ENCODE measurements around the gene PHACTR1.

Gene PHACTR1

GRCh38 chr6:13190376-13190775 is 473.8 kb downstream of the PHACTR1 start:
- POLR2A ChIA-PET, result no interaction called here
- CTCF ChIA-PET, result no interaction called here
- DNase-seq (ENCODE audit: extremely low spot score), result no peak
- TF ChIP-seq BHLHE40 (IDR thresholded peaks at IDR 0.05; ENCODE audit: borderline replicate concordance) (no peak), FOXM1 (IDR thresholded peaks at IDR 0.05; ENCODE audit: borderline replicate concordance) (no peak), SP1 (IDR thresholded peaks at IDR 0.05) (no peak), TARDBP (IDR thresholded peaks at IDR 0.05) (no peak), FOXA1 (IDR thresholded peaks at IDR 0.05) (no peak), ELF4 (IDR thresholded peaks at IDR 0.05) (no peak), NFRKB (IDR thresholded peaks at IDR 0.05) (no peak), ARNT (IDR thresholded peaks at IDR 0.05) (no peak), LEF1 (IDR thresholded peaks at IDR 0.05; ENCODE audit: borderline replicate concordance) (no peak), FOXK2 (IDR thresholded peaks at IDR 0.05) (no peak), SUZ12 (IDR thresholded peaks at IDR 0.05) (no peak), L3MBTL2 (conservative IDR thresholded peaks at IDR 0.05) (no peak), CTBP1 (IDR thresholded peaks at IDR 0.05; ENCODE audit: borderline replicate concordance) (no peak), ZNF384 (IDR thresholded peaks at IDR 0.05) (no peak), HDGF (IDR thresholded peaks at IDR 0.05; ENCODE audit: borderline replicate concordance) (no peak)
- TF ChIP-seq, protein P1, sequence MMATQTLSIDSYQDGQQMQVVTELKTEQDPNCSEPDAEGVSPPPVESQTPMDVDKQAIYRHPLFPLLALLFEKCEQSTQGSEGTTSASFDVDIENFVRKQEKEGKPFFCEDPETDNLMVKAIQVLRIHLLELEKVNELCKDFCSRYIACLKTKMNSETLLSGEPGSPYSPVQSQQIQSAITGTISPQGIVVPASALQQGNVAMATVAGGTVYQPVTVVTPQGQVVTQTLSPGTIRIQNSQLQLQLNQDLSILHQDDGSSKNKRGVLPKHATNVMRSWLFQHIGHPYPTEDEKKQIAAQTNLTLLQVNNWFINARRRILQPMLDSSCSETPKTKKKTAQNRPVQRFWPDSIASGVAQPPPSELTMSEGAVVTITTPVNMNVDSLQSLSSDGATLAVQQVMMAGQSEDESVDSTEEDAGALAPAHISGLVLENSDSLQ (IDR thresholded peaks at IDR 0.05), result no peak

DNA sequence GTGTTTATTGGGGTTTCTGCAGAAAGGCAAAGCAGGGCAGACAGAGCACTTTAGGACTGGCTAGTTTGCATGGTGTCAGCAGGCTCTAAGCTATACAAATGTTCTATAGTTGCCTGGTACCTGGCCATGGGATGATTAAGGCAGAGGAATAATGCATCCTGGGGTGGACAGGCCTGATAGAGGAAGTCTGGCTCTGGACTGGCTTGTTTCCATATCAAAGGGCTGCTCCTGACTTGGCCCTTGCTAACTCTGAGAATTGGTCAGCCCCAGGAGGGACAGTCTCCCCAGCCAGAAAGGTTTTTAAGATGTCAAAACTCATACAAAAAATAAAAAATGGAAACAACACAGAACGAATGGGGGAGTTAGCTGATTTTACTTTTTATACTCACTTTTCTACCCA is 474.9 kb downstream of the PHACTR1 start:
- no peak for DNase-seq (ENCODE audit: extremely low spot score)
- POLR2A ChIA-PET, result no interaction called here
- no peak for TF ChIP-seq LEF1 (IDR thresholded peaks at IDR 0.05; ENCODE audit: borderline replicate concordance)
- TF ChIP-seq FOXM1 (IDR thresholded peaks at IDR 0.05; ENCODE audit: borderline replicate concordance), result no peak
- no peak for TF ChIP-seq SP1 (IDR thresholded peaks at IDR 0.05)
- TF ChIP-seq CTBP1 (IDR thresholded peaks at IDR 0.05; ENCODE audit: borderline replicate concordance), result no peak
- no peak for TF ChIP-seq FOXA1 (IDR thresholded peaks at IDR 0.05)
- no peak for TF ChIP-seq ELF4 (IDR thresholded peaks at IDR 0.05)
- no peak for TF ChIP-seq ZNF384 (IDR thresholded peaks at IDR 0.05)
- no peak for TF ChIP-seq ARNT (IDR thresholded peaks at IDR 0.05)
- no peak for TF ChIP-seq NFRKB (IDR thresholded peaks at IDR 0.05)
- TF ChIP-seq FOXK2 (IDR thresholded peaks at IDR 0.05), result no peak
- no peak for TF ChIP-seq SUZ12 (IDR thresholded peaks at IDR 0.05)
- no peak for TF ChIP-seq L3MBTL2 (conservative IDR thresholded peaks at IDR 0.05)
- TF ChIP-seq HDGF (IDR thresholded peaks at IDR 0.05; ENCODE audit: borderline replicate concordance), result no peak
- TF ChIP-seq, protein P1 (IDR thresholded peaks at IDR 0.05), result no peak
- no peak for TF ChIP-seq TARDBP (IDR thresholded peaks at IDR 0.05)
- TF ChIP-seq BHLHE40 (IDR thresholded peaks at IDR 0.05; ENCODE audit: borderline replicate concordance), result no peak
- CTCF ChIA-PET, result interaction anchor here (0.6 to 1.2 kb wide), 2 partner anchors 383 to 387 kb away, joined by 3 read pairs; no protein-coding TSS in a partner anchor

- peak; percentile 61 for DNase-seq (ENCODE audit: extremely low spot score)
- CTCF ChIA-PET, result interaction anchor here (0.6 to 1.1 kb wide), 8 partner anchors 15 to 572 kb away, joined by 3 to 6 read pairs (median 4); no protein-coding TSS in a partner anchor
- TF ChIP-seq TARDBP (IDR thresholded peaks at IDR 0.05), result no peak
- TF ChIP-seq SUZ12 (IDR thresholded peaks at IDR 0.05), result no peak
- TF ChIP-seq FOXM1 (IDR thresholded peaks at IDR 0.05; ENCODE audit: borderline replicate concordance), result no peak
- TF ChIP-seq ZNF384 (IDR thresholded peaks at IDR 0.05), result 0 out of 2 replicates have a peak, but pooled peaks have one; percentile 16
- TF ChIP-seq FOXK2 (IDR thresholded peaks at IDR 0.05), result no peak
- no peak for TF ChIP-seq SP1 (IDR thresholded peaks at IDR 0.05)
- no peak for TF ChIP-seq BHLHE40 (IDR thresholded peaks at IDR 0.05; ENCODE audit: borderline replicate concordance)
- POLR2A ChIA-PET, result interaction anchor here (1.1 kb wide), 1 partner anchor 134 kb away, joined by 6 read pairs; the partner anchor contains the start of gene TBC1D7
Measured at GRCh38 chr6:13194852-13195251, 478.3 kb downstream of the PHACTR1 start.

DNA sequence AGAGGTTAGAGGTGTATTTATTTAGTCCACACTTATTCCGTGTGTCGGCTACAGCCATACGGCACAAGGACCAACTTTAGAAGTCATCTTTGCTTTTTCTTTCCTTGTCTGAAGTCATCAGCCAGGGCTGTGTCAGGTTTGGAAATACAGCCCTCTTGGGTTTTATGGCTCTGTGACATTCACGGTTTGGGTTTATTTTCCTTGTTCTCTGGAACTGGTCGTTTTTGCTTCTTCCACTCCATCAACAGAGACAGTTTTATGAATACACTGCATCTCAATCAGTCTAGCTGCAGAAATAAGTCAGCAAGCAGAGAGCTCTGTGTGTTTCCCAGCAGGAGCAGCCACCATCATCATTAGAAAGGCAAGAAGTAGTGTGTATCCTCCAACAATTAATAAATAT is 479.2 kb downstream of the PHACTR1 start:
- no peak for TF ChIP-seq HDGF (IDR thresholded peaks at IDR 0.05; ENCODE audit: borderline replicate concordance)
- no peak for TF ChIP-seq LEF1 (IDR thresholded peaks at IDR 0.05; ENCODE audit: borderline replicate concordance)
- TF ChIP-seq TARDBP (IDR thresholded peaks at IDR 0.05), result no peak
- TF ChIP-seq, protein P1 (IDR thresholded peaks at IDR 0.05), result peak; percentile 80
- TF ChIP-seq FOXK2 (IDR thresholded peaks at IDR 0.05), result no peak
- ChIA-PET POLR2A (no interaction called here), CTCF (interaction anchor here (1.1 kb wide), 1 partner anchor 16 kb away, joined by 4 read pairs; no protein-coding TSS in a partner anchor)
- DNase-seq (ENCODE audit: extremely low spot score), result no peak

DNA sequence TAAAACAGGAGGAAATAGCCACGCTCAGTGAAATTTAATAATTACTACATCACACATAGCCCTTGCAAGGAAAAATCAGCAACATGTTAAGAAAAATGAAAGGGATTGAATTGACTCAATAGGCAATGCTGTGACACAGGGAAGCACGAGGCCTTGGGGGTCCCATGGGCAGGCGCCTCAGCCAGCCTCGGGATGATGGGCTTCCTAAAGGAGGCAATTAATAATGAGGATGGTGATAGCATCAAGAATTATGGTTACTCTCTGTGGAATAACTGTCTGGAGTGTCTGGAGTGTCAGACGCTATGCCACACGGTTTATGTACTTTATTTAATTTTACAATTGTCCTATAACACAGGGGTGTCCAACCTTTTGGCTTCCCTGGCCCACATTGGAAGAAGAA is 481.6 kb downstream of the PHACTR1 start:
- DNase-seq (ENCODE audit: extremely low spot score), result no peak
- POLR2A ChIA-PET, result no interaction called here
- TF ChIP-seq LEF1 (IDR thresholded peaks at IDR 0.05; ENCODE audit: borderline replicate concordance) (no peak), ARNT (IDR thresholded peaks at IDR 0.05) (no peak), NFRKB (IDR thresholded peaks at IDR 0.05) (no peak), SUZ12 (IDR thresholded peaks at IDR 0.05) (no peak), L3MBTL2 (conservative IDR thresholded peaks at IDR 0.05) (no peak), ZNF384 (IDR thresholded peaks at IDR 0.05) (no peak), CTBP1 (IDR thresholded peaks at IDR 0.05; ENCODE audit: borderline replicate concordance) (no peak), BHLHE40 (IDR thresholded peaks at IDR 0.05; ENCODE audit: borderline replicate concordance) (no peak), ELF4 (IDR thresholded peaks at IDR 0.05) (no peak), TARDBP (IDR thresholded peaks at IDR 0.05) (no peak)
- CTCF ChIA-PET, result no interaction called here

GRCh38 chr6:13201336-13201735 is 484.8 kb downstream of the PHACTR1 start:
- CTCF ChIA-PET, result interaction anchor here (0.8 kb wide), 1 partner anchor 914 kb away, joined by 3 read pairs; no protein-coding TSS in a partner anchor
- no peak for DNase-seq (ENCODE audit: extremely low spot score)
- TF ChIP-seq TARDBP (IDR thresholded peaks at IDR 0.05) (no peak), L3MBTL2 (conservative IDR thresholded peaks at IDR 0.05) (no peak), FOXK2 (IDR thresholded peaks at IDR 0.05) (no peak), CTBP1 (IDR thresholded peaks at IDR 0.05; ENCODE audit: borderline replicate concordance) (no peak), ARNT (IDR thresholded peaks at IDR 0.05) (no peak), ELF4 (IDR thresholded peaks at IDR 0.05) (no peak), FOXM1 (IDR thresholded peaks at IDR 0.05; ENCODE audit: borderline replicate concordance) (no peak), ZNF384 (IDR thresholded peaks at IDR 0.05) (no peak), SUZ12 (IDR thresholded peaks at IDR 0.05) (no peak), BHLHE40 (IDR thresholded peaks at IDR 0.05; ENCODE audit: borderline replicate concordance) (no peak), LEF1 (IDR thresholded peaks at IDR 0.05; ENCODE audit: borderline replicate concordance) (no peak), HDGF (IDR thresholded peaks at IDR 0.05; ENCODE audit: borderline replicate concordance) (no peak), NFRKB (IDR thresholded peaks at IDR 0.05) (no peak), FOXA1 (IDR thresholded peaks at IDR 0.05) (no peak), SP1 (IDR thresholded peaks at IDR 0.05) (no peak)
- TF ChIP-seq, protein P1 (IDR thresholded peaks at IDR 0.05), result no peak
- POLR2A ChIA-PET, result no interaction called here
